Testis (tissue), 3 donors: ENCODE data around the gene FOXRED1. TPM values are rescaled to one million over a fixed set of nuclear protein-coding genes. Genes with fewer than 3 reads are reported as not detected.

Experiments
- DNase-seq: peaks from one replicate; pipeline ENCODE4 v3.0.0-alpha.2; 2019
- H3K27ac ChIP-seq, 2 donors: fragments of 200-600 bp; sonication (generic); one replicate each; pipeline ENCODE4 v1.5.1; 2019
- H3K27me3 ChIP-seq: fragments of 200-600 bp; sonication (generic); one replicate; pipeline ENCODE4 v1.5.1; 2019
- H3K36me3 ChIP-seq: fragments of 200-600 bp; sonication (generic); one replicate; pipeline ENCODE4 v1.5.1; 2017; ENCODE audit warnings: low read depth; ENCODE audit errors: missing control alignments
- H3K4me1 ChIP-seq: fragments of 200-600 bp; sonication (generic); one replicate; pipeline ENCODE4 v1.5.1; 2019
- H3K4me3 ChIP-seq, 2 donors: fragments of 200-600 bp; sonication (generic); one replicate each; pipeline ENCODE4 v1.5.1; 2017 to 2019
- H3K9me3 ChIP-seq: fragments of 200-600 bp; sonication (generic); one replicate; pipeline ENCODE4 v1.5.1; 2017
- POLR2A ChIP-seq: fragments of 450-650 bp; IDR thresholded peaks from one replicate; pipeline ENCODE4 v1.6.1; 2017; ENCODE audit warnings: antibody characterized with exemption, mild to moderate bottlenecking, moderate library complexity
- WGBS, 2 donors: methylation state at CpG; one replicate each; pipeline ENCODE4 v1.1.5; 2018; 5-methylcytosine and 5-hydroxymethylcytosine counted together
- intact Hi-C: fragments of 100-400 bp; cut with DNase I; formaldehyde crosslinking; loops from one replicate; pipeline ENCODE4 v1.15.1; 2023; ENCODE audit warnings: low total_unique reads
- polyA plus RNA-seq: library from polyadenylated mRNA; stranded (reverse); fragments of 350-450 nt; fragmentation: Illumina TruSeq; extraction: RNeasy Lipid Tissue Mini Kit (QIAGEN cat#74804); gene quantifications from one replicate; pipeline ENCODE4 v1.2.3, GENCODE V29; 2014; ENCODE audit warnings: low read depth, low replicate concordance; ENCODE audit not compliant: insufficient read depth
- total RNA-seq, 2 donors: library from RNA; depleted of rRNA; stranded (reverse); fragments of >200 nt; gene quantifications; one replicate each; pipeline ENCODE4 v1.2.3, GENCODE V29; 2016
- TF ChIP-seq, protein P1 (sequence below), 3 experiments: fragments of 450-650 bp in 2 of 3; fragments of 200-600 bp in 1 of 3; sonication (generic) in 1 of 3; IDR thresholded peaks; one replicate each; pipeline ENCODE4 v1.5.1; 2016 to 2019; ENCODE audit warnings: antibody characterized with exemption in 3 of 3, mild to moderate bottlenecking in 2 of 3, moderate library complexity in 1 of 3

Gene FOXRED1
- total and polyA plus RNA-seq, 3 donors from 2014 or later: 31.6 to 49.4 (median 40.3) TPM

DNA sequence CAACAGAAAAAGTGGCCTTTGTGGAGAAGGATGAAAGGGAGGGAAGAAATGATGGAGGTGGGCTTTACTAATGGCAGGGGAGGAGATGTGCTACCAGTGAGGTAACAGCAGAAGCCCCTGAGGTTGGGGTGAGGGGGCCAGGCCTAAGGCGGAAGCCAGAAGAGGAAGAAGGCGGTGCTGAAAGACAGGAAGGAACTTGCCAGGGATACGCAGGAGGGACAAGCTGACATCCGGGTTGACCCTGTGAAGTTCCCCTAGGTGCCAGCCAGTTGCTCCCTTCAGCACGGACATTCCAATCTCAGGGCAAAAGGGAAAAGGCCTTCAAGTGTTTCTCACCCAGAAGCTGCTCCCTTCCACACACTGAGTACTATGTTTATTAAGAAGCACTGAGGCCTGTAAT lies 11.6 kb downstream of the FOXRED1 start:
- Histone ChIP-seq H3K27ac (no peak overlapping the region), H3K9me3 (no peaks in the 10 kb centered on the region), H3K4me1 (peaks cover 7% of the 10 kb centered on the region), H3K36me3 (no peaks in the 10 kb centered on the region), H3K4me3 (no peak overlapping the region), H3K27me3 (no peaks in the 10 kb centered on the region)
- no peak for DNase-seq
- TF ChIP-seq, protein P1, sequence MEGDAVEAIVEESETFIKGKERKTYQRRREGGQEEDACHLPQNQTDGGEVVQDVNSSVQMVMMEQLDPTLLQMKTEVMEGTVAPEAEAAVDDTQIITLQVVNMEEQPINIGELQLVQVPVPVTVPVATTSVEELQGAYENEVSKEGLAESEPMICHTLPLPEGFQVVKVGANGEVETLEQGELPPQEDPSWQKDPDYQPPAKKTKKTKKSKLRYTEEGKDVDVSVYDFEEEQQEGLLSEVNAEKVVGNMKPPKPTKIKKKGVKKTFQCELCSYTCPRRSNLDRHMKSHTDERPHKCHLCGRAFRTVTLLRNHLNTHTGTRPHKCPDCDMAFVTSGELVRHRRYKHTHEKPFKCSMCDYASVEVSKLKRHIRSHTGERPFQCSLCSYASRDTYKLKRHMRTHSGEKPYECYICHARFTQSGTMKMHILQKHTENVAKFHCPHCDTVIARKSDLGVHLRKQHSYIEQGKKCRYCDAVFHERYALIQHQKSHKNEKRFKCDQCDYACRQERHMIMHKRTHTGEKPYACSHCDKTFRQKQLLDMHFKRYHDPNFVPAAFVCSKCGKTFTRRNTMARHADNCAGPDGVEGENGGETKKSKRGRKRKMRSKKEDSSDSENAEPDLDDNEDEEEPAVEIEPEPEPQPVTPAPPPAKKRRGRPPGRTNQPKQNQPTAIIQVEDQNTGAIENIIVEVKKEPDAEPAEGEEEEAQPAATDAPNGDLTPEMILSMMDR (IDR thresholded peaks at IDR 0.05): no peak
- TF ChIP-seq POLR2A: no peak
- WGBS, 2 donors: 76 to 88% methylated on average over 5 of the region's 5 CpGs
- intact Hi-C loops: no loop called here

DNA sequence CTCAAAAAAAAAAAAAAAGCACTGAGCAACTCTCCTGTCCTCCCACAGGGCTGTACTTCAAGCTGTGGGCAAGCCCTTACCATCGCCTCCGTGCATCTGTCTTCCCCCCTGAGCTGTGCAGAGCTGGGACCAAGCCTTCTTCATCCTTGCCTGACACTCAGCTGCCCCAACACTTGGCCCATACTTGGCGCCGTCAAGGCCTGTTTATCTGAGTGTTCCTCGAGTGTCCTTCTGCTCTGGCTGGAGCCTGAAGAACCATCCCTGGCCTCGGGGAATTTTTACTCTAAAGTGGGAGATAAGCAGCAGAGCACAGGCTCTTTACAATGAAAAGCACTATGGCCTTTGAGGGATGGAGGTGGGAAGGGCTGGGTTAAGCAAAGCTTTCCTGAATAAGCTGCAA lies 12.3 kb downstream of the FOXRED1 start:
- WGBS, 2 donors: 40 to 60% methylated on average over 6 of the region's 6 CpGs
- H3K9me3 ChIP-seq: no peaks in the 10 kb centered on the region
- no peak for DNase-seq
- H3K27me3 ChIP-seq: no peaks in the 10 kb centered on the region
- H3K4me1 ChIP-seq: peaks cover 7% of the 10 kb centered on the region
- H3K27ac ChIP-seq: no peak overlapping the region
- H3K4me3 ChIP-seq: no peak overlapping the region
- no peaks in the 10 kb centered on the region for H3K36me3 ChIP-seq
- intact Hi-C loops: no loop called here
- TF ChIP-seq POLR2A: no peak
- TF ChIP-seq, protein P1 (IDR thresholded peaks at IDR 0.05): no peak

DNA sequence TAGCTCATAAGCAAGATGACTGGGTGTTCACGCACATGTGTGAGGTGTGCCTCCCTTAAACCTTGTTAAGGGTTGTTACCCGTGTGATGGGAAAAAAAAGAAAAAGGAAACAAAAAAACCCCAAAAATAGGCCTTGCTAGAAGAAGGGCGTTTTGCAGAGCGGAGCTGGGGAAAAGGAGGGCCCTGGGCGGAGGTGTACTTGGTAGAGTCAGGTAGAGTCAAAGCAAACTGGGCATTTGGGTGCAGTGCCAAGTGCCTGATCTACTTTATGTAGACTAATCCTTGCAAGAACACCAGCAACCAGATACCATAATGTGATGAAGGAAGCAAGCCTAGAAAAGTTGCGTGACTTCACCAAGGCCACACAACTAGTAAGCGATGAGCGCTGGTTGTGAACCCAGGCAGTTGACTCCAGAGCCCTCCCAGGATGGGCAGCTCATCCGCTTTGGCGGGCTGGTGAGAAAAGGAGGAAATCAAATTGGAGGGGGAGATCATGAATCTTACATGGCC lies 12.8 kb downstream of the FOXRED1 start:
- H3K4me3 ChIP-seq: no peak overlapping the region
- 68 to 72% methylated on average over 10 of the region's 10 CpGs for WGBS, 2 donors
- DNase-seq: no peak
- no peaks in the 10 kb centered on the region for H3K27me3 ChIP-seq
- peaks cover 7% of the 10 kb centered on the region for H3K4me1 ChIP-seq
- H3K27ac ChIP-seq: peak overlapping the region; percentile 71 to 78
- H3K9me3 ChIP-seq: no peaks in the 10 kb centered on the region
- no peak for TF ChIP-seq POLR2A
- TF ChIP-seq, protein P1 (IDR thresholded peaks at IDR 0.05): no peak
- no peaks in the 10 kb centered on the region for H3K36me3 ChIP-seq
- intact Hi-C loops: no loop called here

DNA sequence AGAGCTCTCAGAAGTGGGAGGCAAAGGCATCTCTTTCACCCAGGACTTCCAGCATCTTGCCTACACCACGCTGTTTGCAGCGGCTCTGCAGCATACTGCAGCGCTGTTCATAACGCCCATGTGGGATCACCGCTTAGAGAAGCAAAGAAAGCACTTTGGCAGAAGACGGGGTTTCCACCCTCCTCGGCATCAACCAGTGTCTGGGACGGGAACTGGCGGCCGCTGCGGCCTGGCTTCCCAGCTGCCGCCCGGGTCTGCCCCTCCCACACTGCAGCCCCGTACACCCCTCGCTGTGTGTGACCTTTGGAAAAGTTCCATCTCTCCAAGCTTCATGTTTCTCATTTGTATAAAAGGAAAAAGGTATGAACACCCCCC lies 13.4 kb downstream of the FOXRED1 start:
- H3K27me3 ChIP-seq: no peaks in the 10 kb centered on the region
- no peaks in the 10 kb centered on the region for H3K9me3 ChIP-seq
- DNase-seq: peak; percentile 63
- peak overlapping the region; percentile 71 to 77 for H3K4me3 ChIP-seq
- TF ChIP-seq POLR2A: no peak
- TF ChIP-seq, protein P1 (IDR thresholded peaks at IDR 0.05): no peak
- WGBS, 2 donors: 0 to 1% methylated on average over 14 to 15 of the region's 15 CpGs
- intact Hi-C loops: no loop called here
- H3K36me3 ChIP-seq: no peaks in the 10 kb centered on the region
- peaks cover 7% of the 10 kb centered on the region for H3K4me1 ChIP-seq
- H3K27ac ChIP-seq: peak overlapping the region; percentile 71 to 78
